Measurements from ENCODE around the gene MRPL18.
"Not testable (repeated sequence)": the region's sequence is repeated elsewhere in the genome, so short reads cannot be mapped to it uniquely, and the experiment has no call there.

The MRPL18 gene

GRCh38 chr6:159746759-159747158 is 43.5 kb upstream of the MRPL18 start:
- DNase-seq = no peak
- Histone ChIP-seq H3K27me3 (ENCODE audit: insufficient read depth, low read length, poor library complexity) (no peaks in the 10 kb centered on the region), H3K4me2 (ENCODE audit: insufficient read depth, low read length) (no peak overlapping the region), H3K4me3 (ENCODE audit: low read depth in 1 of 2, low read length in 2 of 2) (no peak overlapping the region), H4K20me1 (ENCODE audit: insufficient read depth, low read length) (peaks cover 8% of the 10 kb centered on the region; the same call in 1 of the 2 replicates), H2AFZ (ENCODE audit: low read depth, low read length) (no peak overlapping the region), H3K9ac (ENCODE audit: low read depth, low read length) (no peak overlapping the region), H3K9me3 (ENCODE audit: insufficient read depth, low read length, severe bottlenecking) (no peaks in the 10 kb centered on the region), H3K27ac (ENCODE audit: low read length) (no peak overlapping the region), H3K4me1 (ENCODE audit: insufficient read depth, low read length) (no peaks in the 10 kb centered on the region), H3K36me3 (ENCODE audit: insufficient read depth, low read length) (peaks cover 100% of the 10 kb centered on the region), H3K79me2 (ENCODE audit: insufficient read depth, low read length) (peaks cover 77% of the 10 kb centered on the region)
- no peak for ATAC-seq (ENCODE audit: insufficient read depth, low read depth)
- no peak for TF ChIP-seq EZH2 (IDR thresholded peaks at IDR 0.05; ENCODE audit: borderline replicate concordance, low read depth, low read length, severe bottlenecking)
- no peak for TF ChIP-seq CTCF (IDR thresholded peaks at IDR 0.05; ENCODE audit: borderline replicate concordance, extremely low read depth, low read length, poor library complexity, severe bottlenecking)

GRCh38 chr6:159748127-159748526 is 42.1 kb upstream of the MRPL18 start:
- not testable (repeated sequence) for ATAC-seq (ENCODE audit: insufficient read depth, low read depth); H3K4me3 ChIP-seq (ENCODE audit: low read depth in 1 of 2, low read length in 2 of 2)
- H3K79me2 ChIP-seq (ENCODE audit: insufficient read depth, low read length) = peaks cover 71% of the 10 kb centered on the region

GRCh38 chr6:159751448-159751847 is 38.8 kb upstream of the MRPL18 start:
- no peak overlapping the region for H3K4me3 ChIP-seq (ENCODE audit: low read depth in 1 of 2, low read length in 2 of 2)

More at GRCh38 chr6:159748127-159748526, 42.1 kb upstream of the MRPL18 start:
- DNase-seq; H4K20me1 ChIP-seq (ENCODE audit: insufficient read depth, low read length); H3K4me1 ChIP-seq (ENCODE audit: insufficient read depth, low read length); H3K4me2 ChIP-seq (ENCODE audit: insufficient read depth, low read length); H2AFZ ChIP-seq (ENCODE audit: low read depth, low read length); H3K27me3 ChIP-seq (ENCODE audit: insufficient read depth, low read length, poor library complexity); H3K9me3 ChIP-seq (ENCODE audit: insufficient read depth, low read length, severe bottlenecking); H3K9ac ChIP-seq (ENCODE audit: low read depth, low read length); H3K27ac ChIP-seq (ENCODE audit: low read length): not testable (repeated sequence)
- H3K36me3 ChIP-seq (ENCODE audit: insufficient read depth, low read length) = peaks cover 100% of the 10 kb centered on the region

More at GRCh38 chr6:159751448-159751847, 38.8 kb upstream of the MRPL18 start:
- Histone ChIP-seq H3K79me2 (ENCODE audit: insufficient read depth, low read length) (peaks cover 57% of the 10 kb centered on the region; the same call in 1 of the 2 replicates), H3K4me2 (ENCODE audit: insufficient read depth, low read length) (no peak overlapping the region), H3K27ac (ENCODE audit: low read length) (no peak overlapping the region), H3K9me3 (ENCODE audit: insufficient read depth, low read length, severe bottlenecking) (no peaks in the 10 kb centered on the region), H3K36me3 (ENCODE audit: insufficient read depth, low read length) (peaks cover 98% of the 10 kb centered on the region), H3K9ac (ENCODE audit: low read depth, low read length) (no peak overlapping the region), H3K27me3 (ENCODE audit: insufficient read depth, low read length, poor library complexity) (no peaks in the 10 kb centered on the region), H3K4me1 (ENCODE audit: insufficient read depth, low read length) (no peaks in the 10 kb centered on the region), H2AFZ (ENCODE audit: low read depth, low read length) (no peak overlapping the region), H4K20me1 (ENCODE audit: insufficient read depth, low read length) (no peaks in the 10 kb centered on the region; the same call in 1 of the 2 replicates)
- ATAC-seq (ENCODE audit: insufficient read depth, low read depth) (no peak), DNase-seq (no peak)
- no peak for TF ChIP-seq EZH2 (IDR thresholded peaks at IDR 0.05; ENCODE audit: borderline replicate concordance, low read depth, low read length, severe bottlenecking)
- TF ChIP-seq CTCF (IDR thresholded peaks at IDR 0.05; ENCODE audit: borderline replicate concordance, extremely low read depth, low read length, poor library complexity, severe bottlenecking) = no peak

Data from DND-41 (cell line).